ENCODE data around the gene HRAS. TPM values are rescaled to one million over a fixed set of nuclear protein-coding genes. Genes with fewer than 3 reads are reported as not detected.

Gene HRAS
- total RNA-seq, 1 donor from 2014 or later, result 21.2 TPM

DNA sequence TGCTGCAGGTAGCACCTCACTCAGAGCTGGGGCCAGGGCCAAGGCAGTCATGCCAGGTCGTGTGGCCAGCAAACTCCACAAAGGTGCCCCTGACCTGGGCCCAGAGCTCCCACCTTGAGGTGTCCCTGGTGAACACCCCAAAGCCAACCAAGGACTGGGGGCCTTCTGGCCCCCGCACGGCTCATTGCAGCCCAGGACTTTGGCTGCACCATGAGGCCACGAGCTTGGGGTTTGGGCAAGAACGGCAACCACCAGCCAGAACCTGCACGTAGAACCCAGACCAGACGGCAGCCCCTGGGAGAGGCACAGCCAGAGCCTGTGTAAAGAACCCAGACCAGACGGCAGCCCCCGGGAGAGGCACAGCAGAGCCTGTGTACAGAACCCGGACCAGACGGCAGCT is 9.8 kb upstream of the HRAS start:
- TF ChIP-seq EZH2phosphoT487 (IDR thresholded peaks at IDR 0.05) (no peak), EZH2 (IDR thresholded peaks at IDR 0.05) (no peak)
- TF ChIP-seq, protein P1, sequence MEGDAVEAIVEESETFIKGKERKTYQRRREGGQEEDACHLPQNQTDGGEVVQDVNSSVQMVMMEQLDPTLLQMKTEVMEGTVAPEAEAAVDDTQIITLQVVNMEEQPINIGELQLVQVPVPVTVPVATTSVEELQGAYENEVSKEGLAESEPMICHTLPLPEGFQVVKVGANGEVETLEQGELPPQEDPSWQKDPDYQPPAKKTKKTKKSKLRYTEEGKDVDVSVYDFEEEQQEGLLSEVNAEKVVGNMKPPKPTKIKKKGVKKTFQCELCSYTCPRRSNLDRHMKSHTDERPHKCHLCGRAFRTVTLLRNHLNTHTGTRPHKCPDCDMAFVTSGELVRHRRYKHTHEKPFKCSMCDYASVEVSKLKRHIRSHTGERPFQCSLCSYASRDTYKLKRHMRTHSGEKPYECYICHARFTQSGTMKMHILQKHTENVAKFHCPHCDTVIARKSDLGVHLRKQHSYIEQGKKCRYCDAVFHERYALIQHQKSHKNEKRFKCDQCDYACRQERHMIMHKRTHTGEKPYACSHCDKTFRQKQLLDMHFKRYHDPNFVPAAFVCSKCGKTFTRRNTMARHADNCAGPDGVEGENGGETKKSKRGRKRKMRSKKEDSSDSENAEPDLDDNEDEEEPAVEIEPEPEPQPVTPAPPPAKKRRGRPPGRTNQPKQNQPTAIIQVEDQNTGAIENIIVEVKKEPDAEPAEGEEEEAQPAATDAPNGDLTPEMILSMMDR (IDR thresholded peaks at IDR 0.05), result no peak
- H3K9me3 Mint-ChIP-seq, result no peaks in the 10 kb centered on the region
- no peaks in the 10 kb centered on the region for H3K36me3 ChIP-seq
- peaks cover 9% of the 10 kb centered on the region for H3K4me1 Mint-ChIP-seq
- no peaks in the 10 kb centered on the region for H3F3A ChIP-seq (ENCODE audit: low read depth)
- H3K9me3 ChIP-seq (ENCODE audit: low read depth), result no peaks in the 10 kb centered on the region
- no peak overlapping the region for H3K27ac Mint-ChIP-seq
- H3K4me2 ChIP-seq, result no peak overlapping the region
- no peak overlapping the region for H3K27ac ChIP-seq
- no peak overlapping the region for H3K4me3 ChIP-seq
- no peaks in the 10 kb centered on the region for H3K27me3 ChIP-seq
- H2AFZ ChIP-seq (replicated peaks), result no peak overlapping the region
- peaks cover 5% of the 10 kb centered on the region for H3K27me3 Mint-ChIP-seq (ENCODE audit: insufficient read depth, low read depth)
- H3K79me2 ChIP-seq (ENCODE audit: low read depth), result no peaks in the 10 kb centered on the region
- peaks cover 2% of the 10 kb centered on the region for H3K36me3 Mint-ChIP-seq
- no peak overlapping the region for H3K9ac ChIP-seq
- H3K4me1 ChIP-seq, result peaks cover 8% of the 10 kb centered on the region
- no peaks in the 10 kb centered on the region for H4K20me1 ChIP-seq (ENCODE audit: low read depth)
- no peak for DNase-seq (ENCODE audit: low spot score)
- no peak overlapping the region for H3K4me3 Mint-ChIP-seq

DNA sequence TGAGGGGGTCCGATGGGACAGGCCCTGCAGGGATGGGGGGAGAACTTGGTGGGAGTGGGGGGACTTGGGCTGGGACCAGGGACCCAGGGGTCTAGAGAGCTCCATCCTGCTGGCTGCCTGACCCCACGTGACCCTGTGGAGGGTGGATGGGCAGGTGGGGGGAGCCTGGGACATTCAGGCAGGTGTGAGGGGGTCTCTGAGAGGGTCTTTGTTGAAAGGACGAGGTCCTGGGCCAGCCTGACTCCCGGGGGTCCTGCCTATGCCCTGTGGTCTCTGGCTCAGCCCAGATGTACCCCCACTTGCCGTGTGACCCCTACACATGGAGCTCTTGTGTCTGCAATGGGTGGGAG is 9.4 kb upstream of the HRAS start:
- H3K4me2 ChIP-seq, result no peak overlapping the region
- peaks cover 8% of the 10 kb centered on the region for H3K4me1 ChIP-seq
- TF ChIP-seq, protein P1 (IDR thresholded peaks at IDR 0.05), result no peak
- TF ChIP-seq EZH2phosphoT487 (IDR thresholded peaks at IDR 0.05) (no peak), EZH2 (IDR thresholded peaks at IDR 0.05) (no peak)
- no peaks in the 10 kb centered on the region for H3F3A ChIP-seq (ENCODE audit: low read depth)
- H2AFZ ChIP-seq (replicated peaks), result no peak overlapping the region
- no peak overlapping the region for H3K9ac ChIP-seq
- Mint-ChIP-seq H3K27me3 (ENCODE audit: insufficient read depth, low read depth) (peaks cover 5% of the 10 kb centered on the region), H3K36me3 (peaks cover 2% of the 10 kb centered on the region), H3K4me1 (peaks cover 9% of the 10 kb centered on the region), H3K9me3 (no peaks in the 10 kb centered on the region), H3K27ac (no peak overlapping the region), H3K4me3 (no peak overlapping the region)
- H3K27ac ChIP-seq, result no peak overlapping the region
- no peaks in the 10 kb centered on the region for H4K20me1 ChIP-seq (ENCODE audit: low read depth)
- no peaks in the 10 kb centered on the region for H3K36me3 ChIP-seq
- no peak for DNase-seq (ENCODE audit: low spot score)
- no peaks in the 10 kb centered on the region for H3K79me2 ChIP-seq (ENCODE audit: low read depth)
- no peaks in the 10 kb centered on the region for H3K9me3 ChIP-seq (ENCODE audit: low read depth)
- no peaks in the 10 kb centered on the region for H3K27me3 ChIP-seq
- no peak overlapping the region for H3K4me3 ChIP-seq

GRCh38 chr11:541433-541885 is 6.1 kb upstream of the HRAS start:
- Mint-ChIP-seq H3K36me3 (peaks cover 2% of the 10 kb centered on the region), H3K4me3 (no peak overlapping the region), H3K27me3 (ENCODE audit: insufficient read depth, low read depth) (peaks cover 2% of the 10 kb centered on the region), H3K27ac (no peak overlapping the region), H3K9me3 (no peaks in the 10 kb centered on the region), H3K4me1 (peaks cover 14% of the 10 kb centered on the region)
- no peaks in the 10 kb centered on the region for H3K9me3 ChIP-seq (ENCODE audit: low read depth)
- H3K9ac ChIP-seq, result no peak overlapping the region
- no peak overlapping the region for H3K4me3 ChIP-seq
- H3K4me2 ChIP-seq, result no peak overlapping the region
- peaks cover 18% of the 10 kb centered on the region for H3F3A ChIP-seq (ENCODE audit: low read depth)
- no peak for TF ChIP-seq EZH2 (IDR thresholded peaks at IDR 0.05)
- no peak for TF ChIP-seq EZH2phosphoT487 (IDR thresholded peaks at IDR 0.05)
- TF ChIP-seq, protein P1 (IDR thresholded peaks at IDR 0.05), result no peak
- no peaks in the 10 kb centered on the region for H4K20me1 ChIP-seq (ENCODE audit: low read depth)
- no peaks in the 10 kb centered on the region for H3K79me2 ChIP-seq (ENCODE audit: low read depth)
- no peak for DNase-seq (ENCODE audit: low spot score)
- peaks cover 15% of the 10 kb centered on the region for H3K4me1 ChIP-seq
- no peak overlapping the region for H2AFZ ChIP-seq (replicated peaks)
- H3K27me3 ChIP-seq, result peaks cover 25% of the 10 kb centered on the region
- no peak overlapping the region for H3K27ac ChIP-seq
- no peaks in the 10 kb centered on the region for H3K36me3 ChIP-seq

Data from neural progenitor cell (in vitro differentiated cells).